MM.1S (cell line): ENCODE data around the gene ZNF609.

Source experiments
- DNase-seq: peaks from one replicate; pipeline ENCODE4 v3.0.0-alpha.2; 2015
- H2AFZ ChIP-seq: fragments of 300-600 bp; sonication (generic); 2 replicates; pipeline ENCODE4 v1.6.0; 2016; ENCODE audit warnings: antibody characterized with exemption, low read length
- H3F3A ChIP-seq: fragments of 300-600 bp; sonication (generic); 2 replicates; pipeline ENCODE4 v1.6.1; 2016; ENCODE audit warnings: mild to moderate bottlenecking, antibody characterized with exemption, low read length, moderate library complexity, mixed read lengths; ENCODE audit not compliant: insufficient read depth
- H3K27ac ChIP-seq: fragments of 300-600 bp; sonication (generic); 2 replicates; pipeline ENCODE4 v1.5.1; 2016; ENCODE audit warnings: mild to moderate bottlenecking, low read length
- H3K27me3 ChIP-seq: fragments of 300-600 bp; sonication (generic); replicated peaks from 2 replicates; pipeline ENCODE4 v1.6.0; 2016; ENCODE audit warnings: low read length; ENCODE audit not compliant: insufficient read depth
- H3K36me3 ChIP-seq: fragments of 300-600 bp; sonication (generic); replicated peaks from 2 replicates; pipeline ENCODE4 v1.6.1; 2016; ENCODE audit warnings: mild to moderate bottlenecking, low read length, mixed read lengths; ENCODE audit not compliant: insufficient read depth
- H3K4me1 ChIP-seq: fragments of 300-600 bp; sonication (generic); 2 replicates; pipeline ENCODE4 v1.6.1; 2016; ENCODE audit warnings: low read length, mixed read lengths
- H3K4me2 ChIP-seq: fragments of 300-600 bp; sonication (generic); 2 replicates; pipeline ENCODE4 v1.6.0; 2016; ENCODE audit warnings: low read depth, low read length
- H3K4me3 ChIP-seq: fragments of 300-600 bp; sonication (generic); 2 replicates; pipeline ENCODE4 v1.5.1; 2016; ENCODE audit warnings: low read length, mixed read lengths
- H3K79me2 ChIP-seq: fragments of 300-600 bp; sonication (generic); 2 replicates; pipeline ENCODE4 v1.6.1; 2016; ENCODE audit warnings: mixed run types, low read length, mixed read lengths
- H3K9ac ChIP-seq: fragments of 300-600 bp; sonication (generic); 2 replicates; pipeline ENCODE4 v1.6.1; 2016; ENCODE audit warnings: low read length, mixed read lengths
- H3K9me2 ChIP-seq: fragments of 300-600 bp; sonication (generic); replicated peaks from 2 replicates; pipeline ENCODE4 v1.6.1; 2016; ENCODE audit warnings: mild to moderate bottlenecking, low read length, mixed read lengths; ENCODE audit not compliant: insufficient read depth
- H3K9me3 ChIP-seq: fragments of 300-600 bp; sonication (generic); replicated peaks from 2 replicates; pipeline ENCODE4 v1.6.1; 2016; ENCODE audit warnings: mild to moderate bottlenecking, low read length, mixed read lengths; ENCODE audit not compliant: insufficient read depth
- H4K20me1 ChIP-seq: fragments of 300-600 bp; sonication (generic); 2 replicates; pipeline ENCODE4 v1.6.1; 2016; ENCODE audit warnings: mild to moderate bottlenecking, low read length, moderate library complexity, mixed read lengths; ENCODE audit not compliant: insufficient read depth
- EZH2 ChIP-seq: fragments of 300-600 bp; sonication (generic); optimal IDR thresholded peaks from 2 replicates; pipeline ENCODE3; 2017; ENCODE audit warnings: low read depth, mild to moderate bottlenecking, antibody characterized with exemption, low read length, mixed read lengths
- EZH2phosphoT487 ChIP-seq: fragments of 300-600 bp; sonication (generic); IDR thresholded peaks from 2 replicates; pipeline ENCODE4 v1.6.1; 2018; ENCODE audit warnings: antibody characterized with exemption, low read length
- TF ChIP-seq, protein P1 (sequence below): fragments of 300-600 bp; sonication (generic); IDR thresholded peaks from 2 replicates; pipeline ENCODE4 v1.5.1; 2016; ENCODE audit warnings: antibody characterized with exemption, low read length, mixed read lengths

ZNF609 gene

DNA sequence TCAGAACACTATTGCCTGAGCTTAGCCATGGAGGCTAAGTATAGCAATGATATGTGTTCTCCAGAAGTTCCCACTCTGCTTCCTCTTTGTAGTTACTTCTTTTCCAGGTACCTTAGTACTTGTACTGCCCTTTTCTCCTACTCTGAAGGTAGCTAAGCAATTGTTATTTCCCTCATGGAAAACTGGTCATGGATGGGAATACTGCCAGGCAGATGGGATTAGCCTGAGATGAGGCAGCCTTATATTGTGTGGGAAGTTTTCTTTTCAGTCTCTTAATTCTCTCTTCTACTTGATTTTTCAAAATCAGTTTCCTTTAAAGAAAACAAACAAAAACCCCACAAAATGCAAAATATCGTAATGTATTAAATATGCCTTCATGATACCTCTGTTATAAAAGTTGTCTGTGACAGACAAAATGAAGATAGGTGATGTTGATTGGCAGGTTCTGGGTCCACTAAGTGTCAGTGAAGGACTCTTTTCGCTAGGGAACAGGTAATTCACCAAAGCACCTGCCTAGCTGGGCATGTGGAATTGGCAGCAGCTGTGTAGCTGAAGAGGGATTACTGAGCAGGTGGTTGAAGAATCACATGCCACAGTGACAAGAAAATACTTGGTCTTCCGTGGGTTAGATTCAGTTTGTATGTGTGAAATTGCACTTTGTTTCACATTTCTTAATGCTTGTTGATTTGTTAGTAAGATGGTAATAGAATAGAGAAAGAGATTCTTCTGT, 4.1 kb downstream of the ZNF609 start:
- H3K27me3 ChIP-seq = no peaks in the 10 kb centered on the region
- peak; percentile 68 for DNase-seq
- H3K4me3 ChIP-seq = peak overlapping the region; percentile 5; the same call in 1 of the 2 replicates
- H3K9me2 ChIP-seq = no peaks in the 10 kb centered on the region
- peak overlapping the region; percentile 36 for H3K4me2 ChIP-seq
- H3K4me1 ChIP-seq = peaks cover 33% of the 10 kb centered on the region
- H3K27ac ChIP-seq = peak overlapping the region; percentile 62; the same call in 1 of the 2 replicates
- H4K20me1 ChIP-seq = no peaks in the 10 kb centered on the region
- H2AFZ ChIP-seq = no peak overlapping the region
- H3F3A ChIP-seq = peaks cover 19% of the 10 kb centered on the region
- no peaks in the 10 kb centered on the region for H3K9me3 ChIP-seq
- H3K79me2 ChIP-seq = peaks cover 70% of the 10 kb centered on the region
- peak overlapping the region; percentile 2; the same call in 1 of the 2 replicates for H3K9ac ChIP-seq
- H3K36me3 ChIP-seq = no peaks in the 10 kb centered on the region
- no peak for TF ChIP-seq EZH2phosphoT487

DNA sequence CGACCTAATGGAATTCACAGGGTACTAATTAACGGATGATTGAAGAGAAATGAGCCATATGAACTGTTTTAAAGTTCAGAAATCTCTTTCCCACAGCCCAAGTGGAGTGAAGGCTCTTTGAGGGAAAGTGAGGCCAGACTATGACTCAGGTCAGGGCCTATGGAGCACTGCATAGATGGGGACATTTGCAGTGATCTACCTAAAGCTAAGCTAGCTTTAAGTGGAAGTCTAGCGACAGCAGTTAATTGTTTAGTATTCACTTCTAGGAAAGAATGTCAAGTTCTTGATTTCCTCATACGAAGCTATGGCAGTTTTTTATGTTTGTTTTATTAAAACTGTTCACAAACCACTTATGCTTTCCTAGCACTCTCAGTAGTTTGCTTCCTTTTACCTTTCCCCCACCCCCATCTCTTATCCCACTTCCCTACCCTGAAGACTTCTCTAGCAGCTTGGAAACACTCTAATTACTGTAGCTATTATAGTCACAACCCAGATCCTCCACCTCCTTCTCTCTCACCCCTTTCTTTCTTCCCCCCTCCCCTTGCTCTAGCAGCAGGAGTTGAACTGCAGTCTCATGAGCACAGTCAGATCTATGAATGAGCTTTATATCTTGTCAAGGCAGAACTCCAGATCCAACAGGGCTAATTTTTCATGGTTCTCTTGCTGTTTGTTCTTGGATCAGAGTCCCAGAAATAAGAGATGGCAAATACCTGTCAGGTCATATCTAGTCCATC, 6.2 kb downstream of the ZNF609 start:
- Histone ChIP-seq H3K9ac (no peak overlapping the region), H3F3A (peaks cover 17% of the 10 kb centered on the region), H4K20me1 (no peaks in the 10 kb centered on the region), H3K79me2 (peaks cover 78% of the 10 kb centered on the region), H3K27ac (no peak overlapping the region), H3K4me3 (no peak overlapping the region), H3K36me3 (no peaks in the 10 kb centered on the region), H3K9me2 (no peaks in the 10 kb centered on the region), H3K4me2 (no peak overlapping the region), H3K9me3 (no peaks in the 10 kb centered on the region), H2AFZ (no peak overlapping the region), H3K4me1 (peaks cover 25% of the 10 kb centered on the region), H3K27me3 (no peaks in the 10 kb centered on the region)
- DNase-seq = no peak
- TF ChIP-seq EZH2 (no peak), EZH2phosphoT487 (no peak)
- TF ChIP-seq, protein P1, sequence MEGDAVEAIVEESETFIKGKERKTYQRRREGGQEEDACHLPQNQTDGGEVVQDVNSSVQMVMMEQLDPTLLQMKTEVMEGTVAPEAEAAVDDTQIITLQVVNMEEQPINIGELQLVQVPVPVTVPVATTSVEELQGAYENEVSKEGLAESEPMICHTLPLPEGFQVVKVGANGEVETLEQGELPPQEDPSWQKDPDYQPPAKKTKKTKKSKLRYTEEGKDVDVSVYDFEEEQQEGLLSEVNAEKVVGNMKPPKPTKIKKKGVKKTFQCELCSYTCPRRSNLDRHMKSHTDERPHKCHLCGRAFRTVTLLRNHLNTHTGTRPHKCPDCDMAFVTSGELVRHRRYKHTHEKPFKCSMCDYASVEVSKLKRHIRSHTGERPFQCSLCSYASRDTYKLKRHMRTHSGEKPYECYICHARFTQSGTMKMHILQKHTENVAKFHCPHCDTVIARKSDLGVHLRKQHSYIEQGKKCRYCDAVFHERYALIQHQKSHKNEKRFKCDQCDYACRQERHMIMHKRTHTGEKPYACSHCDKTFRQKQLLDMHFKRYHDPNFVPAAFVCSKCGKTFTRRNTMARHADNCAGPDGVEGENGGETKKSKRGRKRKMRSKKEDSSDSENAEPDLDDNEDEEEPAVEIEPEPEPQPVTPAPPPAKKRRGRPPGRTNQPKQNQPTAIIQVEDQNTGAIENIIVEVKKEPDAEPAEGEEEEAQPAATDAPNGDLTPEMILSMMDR = no peak

DNA sequence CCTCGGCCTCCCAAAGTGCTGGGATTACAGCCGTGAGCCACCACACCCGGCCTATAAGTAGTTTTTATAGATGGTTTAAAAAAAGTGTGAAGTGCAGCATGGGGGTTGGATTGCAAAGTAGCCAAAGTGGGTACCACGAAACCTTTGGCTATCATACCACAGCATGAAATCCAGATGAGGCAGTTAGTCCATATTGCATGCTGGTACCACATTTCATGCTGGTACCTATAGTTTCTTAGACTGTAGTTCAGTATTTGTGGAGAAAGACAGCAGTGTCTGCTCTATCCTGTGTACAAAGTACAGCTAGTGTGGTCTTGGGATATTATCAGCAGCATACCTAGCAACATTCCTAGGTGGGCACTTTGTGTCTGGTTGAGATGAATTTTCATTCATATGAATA, 11.8 kb downstream of the ZNF609 start:
- Histone ChIP-seq H4K20me1 (no peaks in the 10 kb centered on the region), H3K79me2 (peaks cover 34% of the 10 kb centered on the region)

More for the DNA sequence above, 11.8 kb downstream of the ZNF609 start:
- Histone ChIP-seq H3K27me3 (no peaks in the 10 kb centered on the region), H2AFZ (no peak overlapping the region), H3K4me3 (no peak overlapping the region), H3K27ac (no peak overlapping the region), H3K4me1 (no peaks in the 10 kb centered on the region), H3K9ac (no peak overlapping the region), H3K9me3 (no peaks in the 10 kb centered on the region), H3F3A (no peaks in the 10 kb centered on the region), H3K9me2 (no peaks in the 10 kb centered on the region), H3K36me3 (no peaks in the 10 kb centered on the region), H3K4me2 (no peak overlapping the region)
- TF ChIP-seq EZH2 (no peak), EZH2phosphoT487 (no peak)
- TF ChIP-seq, protein P1 = no peak
- no peak for DNase-seq
